Trophoblast cell (in vitro differentiated cells and primary cell): Measurements from ENCODE around the gene ZFC3H1.

Experiments
- DNase-seq, 2 donors: peaks; one replicate each; pipeline ENCODE4 v3.0.0-alpha.2; 2016
- H2AFZ ChIP-seq: 2 replicates; pipeline ENCODE4 v1.6.1; 2013; ENCODE audit warnings: low read length, moderate library complexity, mild to moderate bottlenecking; ENCODE audit not compliant: insufficient read depth, poor library complexity
- H2AK5ac ChIP-seq: 2 replicates; pipeline ENCODE4 v1.6.1; 2013; ENCODE audit warnings: mild to moderate bottlenecking, low read length
- H2BK120ac ChIP-seq: 2 replicates; pipeline ENCODE4 v1.6.1; 2013; ENCODE audit warnings: low read length, mild to moderate bottlenecking, moderate library complexity; ENCODE audit not compliant: insufficient read depth, poor library complexity
- H2BK12ac ChIP-seq: 2 replicates; pipeline ENCODE4 v1.6.1; 2013; ENCODE audit warnings: mild to moderate bottlenecking, low read length, moderate library complexity
- H2BK5ac ChIP-seq: 2 replicates; pipeline ENCODE4 v1.6.1; 2013; ENCODE audit warnings: low read length, low read depth, moderate library complexity, mild to moderate bottlenecking; ENCODE audit not compliant: poor library complexity
- H3K14ac ChIP-seq: 2 replicates; pipeline ENCODE4 v1.6.1; 2013; ENCODE audit warnings: mild to moderate bottlenecking, low read length
- H3K18ac ChIP-seq: 2 replicates; pipeline ENCODE4 v1.6.1; 2013; ENCODE audit warnings: mild to moderate bottlenecking, low read length
- H3K23ac ChIP-seq: 2 replicates; pipeline ENCODE4 v1.6.1; 2013; ENCODE audit warnings: low read length
- H3K27ac ChIP-seq: 2 replicates; pipeline ENCODE4 v1.5.1; 2013; ENCODE audit warnings: low read depth, mild to moderate bottlenecking, inconsistent platforms, low read length, moderate library complexity
- H3K27me3 ChIP-seq: 2 replicates; pipeline ENCODE4 v1.6.1; 2013; ENCODE audit warnings: inconsistent platforms, mild to moderate bottlenecking, low read length, moderate library complexity; ENCODE audit not compliant: insufficient read depth
- H3K36me3 ChIP-seq, 2 experiments: 1 replicate in 1 of 2; 2 replicates in 1 of 2; pipeline ENCODE4 v1.6.1; 2013; ENCODE audit warnings: low read length in 2 of 2, mild to moderate bottlenecking in 2 of 2, moderate library complexity in 1 of 2; ENCODE audit not compliant: insufficient read depth in 2 of 2, control insufficient read depth in 1 of 2
- H3K4ac ChIP-seq: 2 replicates; pipeline ENCODE4 v1.6.1; 2013; ENCODE audit warnings: low read depth, mild to moderate bottlenecking, low read length, moderate library complexity
- H3K4me1 ChIP-seq, 2 experiments: 1 replicate in 1 of 2; 2 replicates in 1 of 2; pipeline ENCODE4 v1.6.1; 2013; ENCODE audit warnings: low read length in 2 of 2, mild to moderate bottlenecking in 2 of 2, moderate library complexity in 1 of 2; ENCODE audit not compliant: insufficient read depth in 2 of 2, control insufficient read depth in 1 of 2
- H3K4me2 ChIP-seq: 2 replicates; pipeline ENCODE4 v1.6.1; 2013; ENCODE audit warnings: inconsistent platforms, mild to moderate bottlenecking, low read length, moderate library complexity
- H3K4me3 ChIP-seq: 2 replicates; pipeline ENCODE4 v1.5.1; 2013; ENCODE audit warnings: mild to moderate bottlenecking, low read depth, low read length, inconsistent platforms
- H3K79me1 ChIP-seq: one replicate; pipeline ENCODE4 v1.6.1; 2013; ENCODE audit warnings: low read length
- H3K79me2 ChIP-seq: 2 replicates; pipeline ENCODE4 v1.6.1; 2013; ENCODE audit warnings: low read length, mild to moderate bottlenecking; ENCODE audit not compliant: control insufficient read depth, insufficient read depth, poor library complexity
- H3K9ac ChIP-seq: 2 replicates; pipeline ENCODE4 v1.6.1; 2013; ENCODE audit warnings: mild to moderate bottlenecking, low read length
- H3K9me3 ChIP-seq: 2 replicates; pipeline ENCODE4 v1.6.1; 2013; ENCODE audit warnings: low read depth, mild to moderate bottlenecking, control low read depth, inconsistent platforms, low read length; ENCODE audit not compliant: insufficient read depth
- H4K12ac ChIP-seq: 2 replicates; pipeline ENCODE4 v1.6.1; 2013; ENCODE audit warnings: low read depth, mild to moderate bottlenecking, low read length, moderate library complexity
- H4K8ac ChIP-seq: 2 replicates; pipeline ENCODE4 v1.6.1; 2013; ENCODE audit warnings: low read depth, mild to moderate bottlenecking, low read length, moderate library complexity
- H4K91ac ChIP-seq: one replicate; pipeline ENCODE4 v1.6.1; 2013; ENCODE audit warnings: low read depth, mild to moderate bottlenecking, low read length, moderate library complexity
- whole genome bisulfite sequencing: extraction: QIAGEN DNeasy Blood & Tissue Kit; methylation state at CpG from one replicate; pipeline ENCODE4 v1.1.7; 2013; ENCODE audit warnings: missing lambda C conversion rate; ENCODE audit not compliant: insufficient read length, insufficient coverage; ENCODE audit errors: extremely low coverage; 5-methylcytosine and 5-hydroxymethylcytosine counted together

The ZFC3H1 gene

DNA sequence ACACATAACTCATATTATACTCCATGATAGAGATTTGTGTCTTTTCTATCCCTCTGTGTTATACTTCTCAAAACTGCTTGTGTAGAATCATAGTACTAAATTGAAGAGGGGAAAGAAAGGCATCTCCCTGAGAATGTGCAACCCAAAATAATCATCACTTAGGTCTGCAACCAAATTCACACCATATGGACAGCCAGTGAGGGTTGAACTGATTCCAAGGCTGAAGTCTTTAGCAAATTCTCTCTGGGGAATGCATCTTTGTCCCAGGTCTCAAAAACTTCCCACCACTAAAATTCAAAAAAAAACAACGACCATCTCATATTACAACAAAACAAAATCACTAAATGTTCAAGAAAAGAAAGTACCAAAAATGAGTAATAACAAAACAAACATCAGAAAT, 11.0 kb downstream of the ZFC3H1 start:
- Histone ChIP-seq H4K12ac (no peak overlapping the region), H3K4me2 (no peak overlapping the region), H3K27ac (no peak overlapping the region), H3K4me1 (no peaks in the 10 kb centered on the region), H3K36me3 (peaks cover 12 to 14% of the 10 kb centered on the region in 2 experiments), H2BK12ac (no peak overlapping the region), H3K79me2 (no peaks in the 10 kb centered on the region), H3K4ac (no peak overlapping the region), H3K79me1 (no peaks in the 10 kb centered on the region), H3K4me3 (no peak overlapping the region), H2AFZ (no peak overlapping the region), H3K18ac (no peak overlapping the region), H4K8ac (no peak overlapping the region), H2BK5ac (no peak overlapping the region), H3K9ac (no peak overlapping the region), H2BK120ac (no peak overlapping the region), H3K14ac (no peak overlapping the region), H3K27me3 (no peaks in the 10 kb centered on the region), H2AK5ac (no peak overlapping the region), H3K9me3 (no peaks in the 10 kb centered on the region), H4K91ac (no peak overlapping the region), H3K23ac (no peak overlapping the region)
- DNase-seq: no peak
- WGBS: no CpG with 5 or more reads among the region's 1 CpG

DNA sequence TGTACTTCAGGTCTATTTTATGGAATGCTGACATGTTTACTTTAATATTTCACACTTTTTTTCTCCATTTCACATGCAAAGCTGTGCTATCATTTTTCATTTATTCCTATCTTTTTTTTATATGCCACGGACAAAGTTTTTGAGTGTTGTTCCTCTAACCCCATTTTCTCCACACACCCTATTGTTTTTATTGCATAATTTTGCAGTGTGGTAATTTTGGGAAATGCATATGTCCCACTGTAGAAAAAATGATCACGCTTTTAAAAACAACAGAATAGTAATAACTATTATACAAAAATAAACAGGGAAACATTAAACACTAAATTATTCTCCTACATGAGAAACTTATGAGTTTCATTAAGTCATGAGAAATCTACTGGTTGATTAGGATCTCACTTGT, 14.2 kb downstream of the ZFC3H1 start:
- Histone ChIP-seq H3K14ac (no peak overlapping the region), H3K79me1 (no peaks in the 10 kb centered on the region), H3K4ac (no peak overlapping the region), H4K8ac (no peak overlapping the region), H2BK12ac (no peak overlapping the region), H3K9me3 (no peaks in the 10 kb centered on the region), H3K23ac (no peak overlapping the region), H3K79me2 (no peaks in the 10 kb centered on the region), H2BK5ac (no peak overlapping the region), H3K18ac (no peak overlapping the region), H4K12ac (no peak overlapping the region), H2AFZ (no peak overlapping the region), H3K27me3 (no peaks in the 10 kb centered on the region), H3K4me2 (no peak overlapping the region), H3K4me3 (no peak overlapping the region), H3K4me1 (no peaks in the 10 kb centered on the region), H3K36me3 (peaks cover 14 to 16% of the 10 kb centered on the region in 2 experiments), H4K91ac (no peak overlapping the region), H2BK120ac (no peak overlapping the region), H3K9ac (no peak overlapping the region), H2AK5ac (no peak overlapping the region), H3K27ac (no peak overlapping the region)
- WGBS: no CpG with 5 or more reads among the region's 2 CpGs
- no peak for DNase-seq

DNA sequence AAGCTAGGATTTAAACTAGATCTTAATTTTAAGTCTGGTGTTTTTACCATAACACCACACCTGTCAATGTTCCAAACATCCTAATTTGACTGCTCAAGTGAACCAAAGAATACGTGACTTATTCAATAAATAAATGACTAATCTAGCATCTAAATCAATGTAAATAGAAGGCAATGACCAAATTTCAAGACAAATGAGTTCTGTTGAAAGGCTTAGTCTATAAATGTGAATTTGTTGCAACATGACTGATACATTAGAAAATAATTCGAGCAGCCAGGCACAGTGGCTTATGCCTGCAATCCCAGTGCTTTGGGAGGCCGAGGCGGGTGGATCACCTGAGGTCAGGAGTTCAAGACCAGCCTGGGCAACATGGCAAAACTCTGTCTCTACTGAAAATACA, 15.1 kb downstream of the ZFC3H1 start:
- no peak overlapping the region for H2BK5ac ChIP-seq
- WGBS: no CpG with 5 or more reads among the region's 4 CpGs
- DNase-seq: no peak

DNA sequence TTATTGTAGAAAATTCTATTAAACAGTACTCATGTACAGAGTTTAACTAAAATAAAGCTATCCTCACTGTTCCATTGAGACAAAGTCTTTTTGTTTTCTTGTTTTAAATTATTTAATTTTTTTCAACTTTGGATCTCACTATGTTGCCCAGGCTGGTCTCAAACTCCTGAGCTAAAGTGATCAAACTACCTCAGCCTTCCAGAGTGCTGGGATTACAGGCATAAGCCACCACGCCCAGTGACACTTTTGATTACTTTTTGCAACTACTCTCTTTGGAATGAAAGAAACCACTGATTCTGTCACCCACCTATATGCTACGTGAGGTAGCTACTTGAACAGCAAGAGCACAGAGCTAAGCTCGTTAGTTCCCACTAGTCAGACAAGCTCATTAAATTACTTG, 17.1 kb downstream of the ZFC3H1 start:
- no CpG with 5 or more reads among the region's 3 CpGs for WGBS
- H3K4ac ChIP-seq: no peak overlapping the region
- H3K79me2 ChIP-seq: no peaks in the 10 kb centered on the region
- H3K23ac ChIP-seq: no peak overlapping the region
- no peak overlapping the region for H3K9ac ChIP-seq
- H3K4me3 ChIP-seq: no peak overlapping the region
- H3K4me2 ChIP-seq: no peak overlapping the region
- H3K18ac ChIP-seq: no peak overlapping the region
- H2BK5ac ChIP-seq: no peak overlapping the region
- no peak overlapping the region for H3K14ac ChIP-seq
- H2AFZ ChIP-seq: no peak overlapping the region
- H3K79me1 ChIP-seq: no peaks in the 10 kb centered on the region
- no peak for DNase-seq
- H4K8ac ChIP-seq: no peak overlapping the region
- H2BK120ac ChIP-seq: no peak overlapping the region
- no peak overlapping the region for H2BK12ac ChIP-seq
- no peaks in the 10 kb centered on the region for H3K9me3 ChIP-seq
- H3K27me3 ChIP-seq: no peaks in the 10 kb centered on the region
- no peak overlapping the region for H3K27ac ChIP-seq
- no peak overlapping the region for H2AK5ac ChIP-seq
- H3K36me3 ChIP-seq: peaks cover 11 to 20% of the 10 kb centered on the region in 2 experiments
- no peak overlapping the region for H4K12ac ChIP-seq
- no peak overlapping the region for H4K91ac ChIP-seq
- no peaks in the 10 kb centered on the region for H3K4me1 ChIP-seq

More for the DNA sequence above, 15.1 kb downstream of the ZFC3H1 start:
- Histone ChIP-seq H2AFZ (no peak overlapping the region), H4K8ac (no peak overlapping the region), H2BK12ac (no peak overlapping the region), H4K12ac (no peak overlapping the region), H3K79me2 (no peaks in the 10 kb centered on the region), H4K91ac (no peak overlapping the region), H3K79me1 (no peaks in the 10 kb centered on the region), H3K27me3 (no peaks in the 10 kb centered on the region), H3K23ac (no peak overlapping the region), H3K9ac (no peak overlapping the region), H3K18ac (no peak overlapping the region), H3K14ac (no peak overlapping the region), H3K27ac (no peak overlapping the region), H3K9me3 (no peaks in the 10 kb centered on the region), H3K4me1 (no peaks in the 10 kb centered on the region), H3K4me2 (no peak overlapping the region), H3K36me3 (peaks cover 9 to 14% of the 10 kb centered on the region in 2 experiments), H3K4me3 (no peak overlapping the region), H3K4ac (no peak overlapping the region), H2BK120ac (no peak overlapping the region), H2AK5ac (no peak overlapping the region)
